Stimulated activated CD8-positive, alpha-beta memory T cell treated with anti-CD3 and anti-CD28 coated beads, Interleukin-7, amount 100 ng/mL, for 4 hours (primary cell): ENCODE data around the gene GDPD5.

Experiments used
- DNase-seq, 2 donors: peaks; one replicate each; pipeline ENCODE4 v3.0.0-alpha.2; 2020; ENCODE audit warnings: low read depth in 2 of 2

Gene GDPD5

GRCh38 chr11:75399344-75400145 is 126.2 kb downstream of the GDPD5 start, which contains the start of gene RPS3:
Gene RPS3, plus strand, starts transcription at chr11:75399518. Its CDS starts 30 bp downstream, at chr11:75399548.
- peak; percentile 78 to 85 for DNase-seq

DNA sequence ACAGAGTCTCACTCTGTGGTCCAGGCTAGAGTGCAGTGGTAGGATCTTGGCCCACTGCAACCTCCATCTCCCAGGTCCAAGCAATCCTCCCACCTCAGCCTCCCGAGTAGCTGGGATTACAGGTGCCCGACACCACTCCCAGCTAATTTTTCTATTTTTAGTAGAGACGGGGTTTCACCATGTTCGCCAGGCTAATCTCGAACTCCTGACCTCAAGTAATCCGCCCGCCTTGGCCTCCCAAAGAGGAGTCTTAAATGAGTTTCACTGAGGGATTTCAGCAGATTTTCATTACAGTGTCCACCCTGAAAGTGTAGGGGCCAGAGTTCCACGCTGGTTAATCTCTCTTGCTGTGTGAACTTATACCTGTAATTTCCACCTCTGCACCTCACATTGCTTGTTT is 126.8 kb downstream of the GDPD5 start:
- DNase-seq: no peak

GRCh38 chr11:75394085-75394840 is 131.5 kb downstream of the GDPD5 start:
- no peak for DNase-seq

- DNase-seq: no peak
Measured at GRCh38 chr11:75389925-75390324, 135.8 kb downstream of the GDPD5 start.

DNA sequence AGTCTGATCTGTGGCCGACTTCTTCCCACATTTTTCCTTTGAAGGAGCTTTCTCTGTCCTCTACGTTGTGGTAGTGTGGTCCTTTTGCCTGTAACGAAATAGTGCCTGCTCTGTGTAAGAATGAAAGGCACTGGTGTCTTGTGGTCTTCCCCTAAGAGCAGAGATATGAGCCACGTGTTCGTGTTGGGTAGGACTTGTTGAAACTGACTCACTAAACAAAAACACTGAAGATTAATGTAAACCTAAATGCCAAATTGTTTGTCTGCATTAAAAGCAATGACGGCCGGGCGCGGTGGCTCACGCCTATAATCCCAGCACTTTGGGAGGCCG is 136.5 kb downstream of the GDPD5 start:
- no peak for DNase-seq

- peak; percentile 35 to 63 for DNase-seq
Measured at GRCh38 chr11:75388386-75389275, 137.1 kb downstream of the GDPD5 start.

GRCh38 chr11:75387736-75388294 is 137.9 kb downstream of the GDPD5 start:
- DNase-seq: no peak

GRCh38 chr11:75386942-75387630 is 138.7 kb downstream of the GDPD5 start:
- DNase-seq: no peak
